ENCODE results near the gene PTGER3.

DNA sequence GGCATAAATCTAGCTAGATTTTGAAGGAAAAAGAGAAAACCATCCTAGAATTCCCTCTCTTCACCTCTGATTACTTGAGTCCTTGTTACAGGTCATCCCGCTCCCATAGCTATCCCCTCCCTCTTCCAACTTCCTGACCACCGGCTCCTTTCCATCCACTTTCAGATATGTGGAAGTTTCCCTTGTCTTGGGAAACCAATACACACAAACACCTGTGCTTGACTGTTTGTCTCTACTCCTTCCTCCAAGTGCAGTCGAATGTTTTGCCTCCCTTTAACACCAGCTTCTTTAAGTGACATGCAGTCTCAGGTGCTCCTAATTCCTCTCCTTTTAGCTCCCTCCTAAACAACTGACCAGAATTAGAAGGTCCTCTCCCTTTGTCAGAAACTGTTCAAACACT lies 70.0 kb downstream of the PTGER3 start:
- TF ChIP-seq, protein P1, sequence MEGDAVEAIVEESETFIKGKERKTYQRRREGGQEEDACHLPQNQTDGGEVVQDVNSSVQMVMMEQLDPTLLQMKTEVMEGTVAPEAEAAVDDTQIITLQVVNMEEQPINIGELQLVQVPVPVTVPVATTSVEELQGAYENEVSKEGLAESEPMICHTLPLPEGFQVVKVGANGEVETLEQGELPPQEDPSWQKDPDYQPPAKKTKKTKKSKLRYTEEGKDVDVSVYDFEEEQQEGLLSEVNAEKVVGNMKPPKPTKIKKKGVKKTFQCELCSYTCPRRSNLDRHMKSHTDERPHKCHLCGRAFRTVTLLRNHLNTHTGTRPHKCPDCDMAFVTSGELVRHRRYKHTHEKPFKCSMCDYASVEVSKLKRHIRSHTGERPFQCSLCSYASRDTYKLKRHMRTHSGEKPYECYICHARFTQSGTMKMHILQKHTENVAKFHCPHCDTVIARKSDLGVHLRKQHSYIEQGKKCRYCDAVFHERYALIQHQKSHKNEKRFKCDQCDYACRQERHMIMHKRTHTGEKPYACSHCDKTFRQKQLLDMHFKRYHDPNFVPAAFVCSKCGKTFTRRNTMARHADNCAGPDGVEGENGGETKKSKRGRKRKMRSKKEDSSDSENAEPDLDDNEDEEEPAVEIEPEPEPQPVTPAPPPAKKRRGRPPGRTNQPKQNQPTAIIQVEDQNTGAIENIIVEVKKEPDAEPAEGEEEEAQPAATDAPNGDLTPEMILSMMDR (conservative IDR thresholded peaks at IDR 0.05; ENCODE audit: low read depth, low read length), result no peak
- TF ChIP-seq RFX5 (IDR thresholded peaks at IDR 0.05; ENCODE audit: low read depth, low read length) (no peak), MAFK (IDR thresholded peaks at IDR 0.05; ENCODE audit: low read depth, low read length) (no peak), SMC3 (IDR thresholded peaks at IDR 0.05; ENCODE audit: low read depth, low read length) (no peak), CHD1 (IDR thresholded peaks at IDR 0.05; ENCODE audit: low read depth, low read length) (no peak)
